Stimulated activated CD4-positive, alpha-beta T cell treated with anti-CD3 and anti-CD28 coated beads, Interleukin-15, amount 100 ng/mL, for 48 hours (primary cell): Measurements from ENCODE around the gene H1-8.
"Not testable (repeated sequence)": the region's sequence is repeated elsewhere in the genome, so short reads cannot be mapped to it uniquely, and the experiment has no call there.

Experiments
- DNase-seq, 2 donors: peaks; one replicate each; pipeline ENCODE4 v3.0.0-alpha.2; 2020; ENCODE audit warnings: low read depth in 2 of 2

H1-8 gene

DNA sequence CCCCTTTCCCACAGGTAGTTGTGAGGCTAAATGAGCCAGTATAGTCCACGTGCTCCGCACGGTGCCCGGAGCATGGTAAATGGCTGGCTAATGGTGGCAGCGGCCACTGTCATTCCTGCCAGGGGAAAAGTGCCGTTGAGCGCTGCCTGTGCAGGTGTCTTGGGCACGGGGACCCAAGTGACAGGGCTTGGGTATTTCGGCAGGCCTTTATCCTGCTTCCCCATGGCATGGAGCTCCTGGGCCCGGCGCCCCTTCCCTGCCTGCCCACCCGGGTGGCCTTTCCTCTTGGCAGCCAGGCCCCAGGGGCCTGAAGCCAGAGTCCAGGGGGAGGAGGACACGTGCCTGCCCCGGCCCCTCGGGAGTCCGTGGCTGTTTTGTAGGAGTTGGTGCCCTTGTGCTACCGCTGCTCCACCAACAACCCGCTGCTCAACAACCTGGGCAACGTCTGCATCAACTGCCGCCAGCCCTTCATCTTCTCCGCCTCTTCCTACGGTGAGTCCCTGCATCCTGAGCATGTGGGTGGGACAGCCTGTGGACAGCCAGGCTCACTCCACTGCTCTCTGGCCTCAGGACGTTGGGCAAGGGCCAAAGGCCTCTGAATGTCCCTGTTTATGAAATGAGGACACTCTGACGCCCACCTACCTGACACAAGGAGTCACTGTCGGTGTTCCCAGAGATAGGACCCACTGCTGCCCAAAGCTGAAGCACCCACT is 27.7 kb upstream of the H1-8 start:
- DNase-seq = not testable (repeated sequence)

DNA sequence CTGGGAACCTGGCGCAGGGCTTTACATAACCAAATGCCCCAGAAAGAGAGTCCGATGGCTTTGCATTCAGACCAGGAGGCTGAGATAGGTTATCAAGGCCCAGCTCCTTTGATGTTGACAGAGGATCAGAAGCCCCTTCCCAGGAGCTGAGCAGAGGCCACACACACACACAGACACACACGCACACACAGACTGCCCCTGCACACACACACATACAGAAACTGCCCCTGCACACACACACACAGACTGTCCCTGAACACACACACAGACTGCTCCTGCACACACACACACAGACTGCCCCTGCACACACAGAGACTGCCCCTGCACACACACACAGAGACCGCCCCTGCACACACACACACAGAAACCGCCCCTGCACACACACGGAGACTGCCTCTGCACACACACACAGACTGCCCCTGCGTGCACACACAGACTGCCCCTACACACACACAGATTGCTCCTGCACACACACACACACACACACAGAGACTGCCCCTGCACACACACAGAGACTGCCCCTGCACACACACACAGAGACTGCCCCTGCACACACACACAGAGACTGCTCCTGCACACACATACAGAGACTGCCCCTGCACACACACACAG is 27.0 kb upstream of the H1-8 start:
- not testable (repeated sequence) for DNase-seq

DNA sequence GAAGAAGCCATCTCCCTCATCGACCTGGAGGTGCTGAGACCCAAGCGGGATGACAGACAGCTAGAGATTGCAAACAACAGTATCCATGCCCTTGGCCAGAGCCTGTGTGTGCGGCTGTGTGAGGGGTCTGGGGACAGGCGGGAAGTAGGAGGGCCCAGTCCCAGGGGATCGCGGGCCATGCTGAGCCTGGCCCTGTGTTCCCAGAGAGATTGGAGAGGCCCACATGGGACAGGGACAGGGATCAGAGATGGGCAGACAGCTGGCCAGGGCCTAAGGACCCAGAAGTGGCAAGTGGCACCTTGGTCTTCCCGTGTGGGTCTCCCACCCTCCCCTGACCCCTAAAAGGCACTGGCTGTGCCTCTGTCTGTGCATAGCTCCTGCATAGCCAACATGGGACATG is 25.5 kb upstream of the H1-8 start:
- DNase-seq = no peak

DNA sequence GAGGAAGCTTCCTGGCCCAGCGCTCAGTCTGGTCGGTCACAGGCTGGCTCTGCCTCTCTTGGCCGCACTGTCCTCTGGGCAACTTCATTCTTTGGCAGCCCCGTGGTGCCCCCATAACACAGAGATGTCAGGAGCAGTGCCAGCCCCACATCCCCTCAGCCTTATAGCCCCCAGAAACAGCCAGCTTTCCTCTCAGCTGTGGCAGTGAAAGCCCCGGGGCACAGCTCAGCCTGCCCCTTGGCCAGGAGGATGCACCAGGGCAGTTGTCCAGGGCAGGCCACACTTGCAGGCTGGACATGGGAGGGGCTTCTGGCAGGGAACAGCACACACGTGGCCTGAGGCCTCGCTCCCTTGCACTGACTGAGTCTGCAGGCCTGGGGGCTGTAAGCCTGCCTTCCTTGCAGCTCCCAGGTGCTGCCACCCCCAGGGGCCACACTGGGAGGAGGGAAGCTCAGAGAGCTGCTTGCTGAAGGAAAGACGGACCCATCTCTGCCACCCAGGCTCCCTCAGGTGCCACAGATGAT is 24.9 kb upstream of the H1-8 start:
- DNase-seq = no peak

DNA sequence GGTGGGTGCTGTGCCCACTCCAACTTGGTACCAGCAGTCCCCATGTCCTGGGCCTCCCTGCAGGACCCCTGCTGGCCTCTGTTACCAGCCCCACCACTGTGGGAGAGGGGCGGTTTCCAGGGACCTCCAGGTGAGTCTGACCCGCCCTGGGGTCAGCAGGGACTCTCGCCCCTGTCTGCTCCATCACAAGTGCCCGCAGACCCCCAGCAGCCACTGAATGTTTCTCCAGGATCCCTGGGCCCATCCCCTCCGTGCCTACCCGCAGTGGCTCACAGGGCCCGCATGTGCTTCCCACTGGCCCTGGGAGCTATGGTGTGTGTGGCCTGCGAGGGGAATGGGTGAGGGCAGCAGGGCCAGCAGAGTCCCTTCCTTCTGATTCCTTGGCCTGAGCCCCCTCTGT is 24.4 kb upstream of the H1-8 start:
- no peak for DNase-seq

DNA sequence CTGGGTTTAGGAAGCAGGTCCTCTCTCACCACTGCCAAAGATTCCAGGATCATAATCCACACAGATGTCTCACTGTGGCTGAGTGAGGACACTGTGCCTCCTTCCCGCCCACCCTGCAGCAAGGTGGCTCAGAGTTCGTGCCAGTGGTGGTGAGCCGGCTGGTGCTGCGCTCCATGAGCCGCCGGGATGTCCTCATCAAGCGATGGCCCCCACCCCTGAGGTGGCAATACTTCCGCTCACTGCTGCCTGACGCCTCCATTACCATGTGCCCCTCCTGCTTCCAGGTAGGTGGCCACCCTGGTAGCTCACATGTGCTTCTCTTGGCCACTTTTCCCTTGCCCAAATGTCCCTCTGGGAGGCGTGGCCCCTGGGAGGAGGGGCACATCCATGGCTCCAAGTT is 23.5 kb upstream of the H1-8 start:
- no peak for DNase-seq

DNA sequence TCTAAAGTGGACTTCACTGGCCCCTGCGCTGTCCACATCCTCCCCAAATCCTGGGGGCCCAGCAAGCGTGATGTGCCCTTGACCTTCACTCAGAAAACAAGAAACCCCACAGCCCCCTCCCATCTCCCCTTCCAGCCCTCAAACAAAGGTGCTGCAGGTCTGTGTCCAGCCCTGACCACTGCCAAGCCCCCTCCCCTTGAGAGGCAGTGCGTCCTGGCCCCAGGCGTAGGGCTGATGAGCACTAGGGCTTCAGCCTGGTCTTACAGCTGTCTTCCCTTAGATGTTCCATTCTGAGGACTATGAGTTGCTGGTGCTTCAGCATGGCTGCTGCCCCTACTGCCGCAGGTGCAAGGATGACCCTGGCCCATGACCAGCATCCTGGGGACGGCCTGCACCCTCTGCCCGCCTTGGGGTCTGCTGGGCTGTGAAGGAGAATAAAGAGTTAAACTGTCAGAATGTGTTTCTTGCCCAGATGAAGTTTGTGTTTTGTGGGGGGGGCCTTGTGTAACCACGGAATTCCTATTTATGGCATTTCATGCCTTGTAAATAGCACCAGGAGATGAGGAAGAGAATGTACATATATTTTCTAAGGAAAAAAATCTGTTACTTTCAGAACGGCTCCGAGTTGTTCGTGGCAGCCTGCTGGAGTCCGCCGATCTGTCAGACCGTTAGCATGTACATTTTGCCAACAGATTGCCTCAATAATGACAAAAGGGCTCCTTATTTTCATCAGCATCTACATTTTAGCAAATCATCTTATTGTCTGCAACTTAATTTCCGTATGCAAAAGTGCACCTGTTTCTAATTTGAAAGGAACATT is 22.9 kb upstream of the H1-8 start:
- DNase-seq = no peak

DNA sequence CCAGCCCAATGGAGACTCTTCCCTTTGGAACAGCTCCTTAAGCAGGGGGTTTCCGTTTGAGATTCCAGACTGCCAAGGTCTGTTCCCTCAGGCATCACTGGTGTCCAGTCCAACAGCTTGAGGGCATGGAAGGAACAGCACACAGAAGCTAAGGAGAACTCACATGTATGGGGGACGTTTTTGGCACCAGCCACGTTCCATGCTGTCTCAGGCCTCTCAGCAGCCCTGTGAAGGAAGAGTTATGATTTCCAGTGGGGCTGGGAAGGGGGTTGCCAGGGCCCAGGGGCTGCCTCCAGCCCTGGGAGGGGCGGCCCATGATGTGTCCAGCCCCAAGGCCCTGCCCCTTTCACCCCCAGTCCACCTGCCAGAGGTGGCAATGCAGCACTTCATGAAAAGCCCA is 22.0 kb upstream of the H1-8 start:
- DNase-seq = no peak

DNA sequence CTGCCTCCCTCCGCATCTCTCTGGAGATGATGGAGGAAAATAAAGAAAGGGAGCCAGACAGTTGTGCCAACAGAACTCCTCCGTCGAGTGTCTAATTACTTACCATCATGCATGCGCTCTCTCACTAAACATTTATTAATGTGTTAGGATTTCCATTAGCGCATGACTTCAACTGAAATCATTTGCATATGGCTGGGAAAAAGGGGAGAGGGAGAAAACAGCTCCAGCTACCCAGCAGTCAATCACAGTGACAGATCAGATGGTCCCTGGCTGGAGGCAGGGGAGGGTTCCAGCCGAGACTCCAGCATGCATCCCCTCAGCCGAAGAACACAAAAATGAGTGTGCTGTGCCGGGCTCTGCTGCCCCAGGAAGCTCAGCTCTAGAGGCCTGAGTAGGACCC is 21.4 kb upstream of the H1-8 start:
- DNase-seq = no peak

DNA sequence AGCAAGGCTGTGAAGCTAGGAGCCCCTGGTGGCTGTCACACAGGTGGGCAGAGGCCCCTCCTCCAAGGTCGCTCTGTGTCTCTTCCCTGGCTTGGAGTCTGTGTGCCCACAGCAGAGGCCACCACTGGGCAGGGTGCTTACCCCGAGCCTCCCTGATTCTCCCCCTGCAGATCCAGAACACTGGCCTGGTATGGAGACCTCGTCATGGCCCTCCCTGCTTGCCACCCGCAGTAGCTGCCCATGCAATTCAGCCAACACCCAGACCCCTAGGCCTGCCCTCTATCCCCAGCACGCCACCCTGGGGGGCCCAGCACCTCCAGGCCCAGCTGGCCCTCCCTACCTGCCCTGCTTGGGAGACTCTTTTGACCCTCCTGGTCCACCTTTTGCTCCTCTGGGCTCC is 20.0 kb upstream of the H1-8 start:
- DNase-seq = no peak

DNA sequence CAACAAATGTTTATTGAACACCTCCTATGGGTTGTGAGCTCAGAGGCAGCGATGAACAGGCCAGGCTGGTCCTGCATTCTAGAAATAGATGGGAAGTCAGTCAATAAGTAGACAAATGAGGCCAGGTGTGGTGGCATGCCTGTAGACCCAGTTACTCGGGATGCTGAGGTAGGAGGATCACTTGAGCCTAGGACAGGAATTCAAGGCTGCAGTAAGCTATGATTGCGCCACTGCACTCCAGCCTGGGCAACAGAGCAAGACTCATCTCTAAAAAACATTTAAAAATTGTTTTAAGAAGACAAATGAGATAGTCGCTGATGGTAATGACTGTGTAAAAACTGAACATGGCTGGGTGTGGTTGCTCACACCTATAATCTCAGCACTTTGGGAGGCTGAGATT is 18.9 kb upstream of the H1-8 start:
- no peak for DNase-seq

DNA sequence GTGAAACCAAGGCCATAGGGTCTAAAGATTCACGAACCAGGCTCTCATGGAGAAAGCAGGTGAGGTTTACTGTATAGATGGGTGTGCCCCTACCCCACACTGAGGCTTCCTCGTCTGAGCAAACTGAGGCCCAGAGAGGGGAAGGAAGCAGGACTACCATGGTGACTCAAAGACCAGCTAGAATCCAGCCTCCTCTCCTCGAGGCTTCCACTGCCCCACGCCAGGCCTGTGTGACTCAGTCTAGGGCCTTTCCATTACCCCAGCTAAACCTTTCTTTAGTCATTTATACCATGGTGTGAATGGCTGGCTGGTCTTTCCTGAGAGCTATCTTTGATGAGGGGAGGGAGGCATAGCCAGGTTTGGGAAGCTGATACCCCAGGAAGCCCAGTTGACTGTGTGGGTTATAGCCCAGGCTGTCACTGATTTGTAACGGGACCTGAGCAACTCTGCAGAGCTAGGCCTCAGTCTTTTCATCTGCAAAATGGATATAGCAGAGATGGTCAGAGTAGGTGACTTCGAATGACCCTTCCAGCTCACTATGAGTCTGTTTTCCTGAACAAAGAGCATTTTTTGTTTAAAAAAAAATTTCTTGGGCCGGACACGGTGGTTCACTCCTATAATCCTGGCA is 17.5 kb upstream of the H1-8 start:
- no peak for DNase-seq

DNA sequence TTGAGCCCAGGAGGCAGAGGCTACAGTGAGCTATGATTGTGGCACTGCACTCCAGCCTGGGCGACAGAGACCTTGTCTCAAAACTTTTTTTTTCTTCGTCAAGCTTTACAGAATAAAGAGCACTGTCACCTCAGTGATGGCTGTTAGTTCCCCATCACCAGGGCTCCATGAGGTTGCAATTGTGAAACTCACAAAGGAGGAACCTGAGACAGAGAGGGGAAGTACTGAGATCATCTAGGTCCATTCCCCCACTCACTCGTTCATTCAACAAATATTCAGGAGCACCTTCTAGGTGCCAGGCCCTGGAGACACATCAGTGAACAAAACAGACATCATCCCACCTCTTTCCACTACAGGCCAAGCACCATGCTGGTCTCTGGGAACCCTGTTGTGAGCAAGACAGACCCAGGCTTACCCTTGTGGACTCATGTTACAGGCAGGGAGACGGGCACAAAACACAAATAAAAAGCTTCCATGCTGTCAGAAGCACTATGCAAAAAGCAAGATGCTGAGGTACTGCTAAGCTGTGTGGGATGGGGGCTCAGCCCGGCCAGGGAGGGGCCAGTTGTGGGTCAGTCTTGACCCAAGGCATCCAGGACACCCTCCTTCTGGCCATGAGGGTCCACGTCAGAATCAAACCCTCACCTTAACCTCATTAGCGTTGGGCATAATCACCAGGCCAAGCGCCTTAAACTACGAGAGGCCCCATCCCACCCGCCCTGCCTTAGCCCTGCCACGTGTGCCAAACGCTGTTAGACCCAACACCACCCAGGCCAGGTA is 16.7 kb upstream of the H1-8 start:
- DNase-seq = no peak

DNA sequence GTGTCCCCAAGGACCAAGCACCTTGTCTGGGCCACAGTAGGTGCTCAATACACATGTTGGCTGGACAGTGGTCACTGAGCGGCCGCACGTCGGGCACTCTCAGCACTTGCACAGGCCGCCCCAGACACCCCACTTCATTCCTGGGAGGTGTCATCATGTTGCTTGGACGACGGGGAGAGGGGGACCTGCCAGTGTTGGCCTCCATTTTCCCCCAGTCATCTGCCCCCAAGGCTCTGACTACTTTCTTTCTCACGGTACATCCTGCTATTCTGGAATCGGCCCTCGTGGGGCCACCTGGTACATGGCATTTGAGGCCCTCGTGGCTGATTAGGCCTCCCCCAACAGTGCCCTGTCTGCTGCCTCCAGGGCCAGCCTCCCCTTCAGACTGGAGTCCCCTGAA is 15.7 kb upstream of the H1-8 start:
- no peak for DNase-seq

DNA sequence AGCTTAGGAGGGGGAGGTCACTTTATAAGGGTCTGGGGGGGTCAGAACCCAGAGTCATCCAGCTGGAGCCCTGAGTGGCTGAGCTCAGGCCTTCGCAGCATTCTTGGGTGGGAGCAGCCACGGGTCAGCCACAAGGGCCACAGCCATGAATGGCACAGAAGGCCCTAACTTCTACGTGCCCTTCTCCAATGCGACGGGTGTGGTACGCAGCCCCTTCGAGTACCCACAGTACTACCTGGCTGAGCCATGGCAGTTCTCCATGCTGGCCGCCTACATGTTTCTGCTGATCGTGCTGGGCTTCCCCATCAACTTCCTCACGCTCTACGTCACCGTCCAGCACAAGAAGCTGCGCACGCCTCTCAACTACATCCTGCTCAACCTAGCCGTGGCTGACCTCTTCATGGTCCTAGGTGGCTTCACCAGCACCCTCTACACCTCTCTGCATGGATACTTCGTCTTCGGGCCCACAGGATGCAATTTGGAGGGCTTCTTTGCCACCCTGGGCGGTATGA is 14.3 kb upstream of the H1-8 start, which contains the start of gene RHO:
Gene RHO, plus strand, starts transcription at position 51 of the 512 bp plus-strand sequence. Its CDS starts 95 bp downstream, at position 146.
- DNase-seq = no peak

DNA sequence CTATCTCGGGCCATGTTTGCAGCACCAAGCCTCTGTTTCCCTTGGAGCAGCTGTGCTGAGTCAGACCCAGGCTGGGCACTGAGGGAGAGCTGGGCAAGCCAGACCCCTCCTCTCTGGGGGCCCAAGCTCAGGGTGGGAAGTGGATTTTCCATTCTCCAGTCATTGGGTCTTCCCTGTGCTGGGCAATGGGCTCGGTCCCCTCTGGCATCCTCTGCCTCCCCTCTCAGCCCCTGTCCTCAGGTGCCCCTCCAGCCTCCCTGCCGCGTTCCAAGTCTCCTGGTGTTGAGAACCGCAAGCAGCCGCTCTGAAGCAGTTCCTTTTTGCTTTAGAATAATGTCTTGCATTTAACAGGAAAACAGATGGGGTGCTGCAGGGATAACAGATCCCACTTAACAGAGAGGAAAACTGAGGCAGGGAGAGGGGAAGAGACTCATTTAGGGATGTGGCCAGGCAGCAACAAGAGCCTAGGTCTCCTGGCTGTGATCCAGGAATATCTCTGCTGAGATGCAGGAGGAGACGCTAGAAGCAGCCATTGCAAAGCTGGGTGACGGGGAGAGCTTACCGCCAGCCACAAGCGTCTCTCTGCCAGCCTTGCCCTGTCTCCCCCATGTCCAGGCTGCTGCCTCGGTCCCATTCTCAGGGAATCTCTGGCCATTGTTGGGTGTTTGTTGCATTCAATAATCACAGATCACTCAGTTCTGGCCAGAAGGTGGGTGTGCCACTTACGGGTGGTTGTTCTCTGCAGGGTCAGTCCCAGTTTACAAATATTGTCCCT is 13.4 kb upstream of the H1-8 start:
- DNase-seq = no peak

DNA sequence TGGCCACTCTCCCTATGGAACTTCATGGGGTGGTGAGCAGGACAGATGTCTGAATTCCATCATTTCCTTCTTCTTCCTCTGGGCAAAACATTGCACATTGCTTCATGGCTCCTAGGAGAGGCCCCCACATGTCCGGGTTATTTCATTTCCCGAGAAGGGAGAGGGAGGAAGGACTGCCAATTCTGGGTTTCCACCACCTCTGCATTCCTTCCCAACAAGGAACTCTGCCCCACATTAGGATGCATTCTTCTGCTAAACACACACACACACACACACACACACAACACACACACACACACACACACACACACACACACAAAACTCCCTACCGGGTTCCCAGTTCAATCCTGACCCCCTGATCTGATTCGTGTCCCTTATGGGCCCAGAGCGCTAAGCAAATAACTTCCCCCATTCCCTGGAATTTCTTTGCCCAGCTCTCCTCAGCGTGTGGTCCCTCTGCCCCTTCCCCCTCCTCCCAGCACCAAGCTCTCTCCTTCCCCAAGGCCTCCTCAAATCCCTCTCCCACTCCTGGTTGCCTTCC is 12.7 kb upstream of the H1-8 start:
- DNase-seq = no peak

DNA sequence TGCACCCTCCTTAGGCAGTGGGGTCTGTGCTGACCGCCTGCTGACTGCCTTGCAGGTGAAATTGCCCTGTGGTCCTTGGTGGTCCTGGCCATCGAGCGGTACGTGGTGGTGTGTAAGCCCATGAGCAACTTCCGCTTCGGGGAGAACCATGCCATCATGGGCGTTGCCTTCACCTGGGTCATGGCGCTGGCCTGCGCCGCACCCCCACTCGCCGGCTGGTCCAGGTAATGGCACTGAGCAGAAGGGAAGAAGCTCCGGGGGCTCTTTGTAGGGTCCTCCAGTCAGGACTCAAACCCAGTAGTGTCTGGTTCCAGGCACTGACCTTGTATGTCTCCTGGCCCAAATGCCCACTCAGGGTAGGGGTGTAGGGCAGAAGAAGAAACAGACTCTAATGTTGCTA is 12.2 kb upstream of the H1-8 start:
- DNase-seq = no peak

DNA sequence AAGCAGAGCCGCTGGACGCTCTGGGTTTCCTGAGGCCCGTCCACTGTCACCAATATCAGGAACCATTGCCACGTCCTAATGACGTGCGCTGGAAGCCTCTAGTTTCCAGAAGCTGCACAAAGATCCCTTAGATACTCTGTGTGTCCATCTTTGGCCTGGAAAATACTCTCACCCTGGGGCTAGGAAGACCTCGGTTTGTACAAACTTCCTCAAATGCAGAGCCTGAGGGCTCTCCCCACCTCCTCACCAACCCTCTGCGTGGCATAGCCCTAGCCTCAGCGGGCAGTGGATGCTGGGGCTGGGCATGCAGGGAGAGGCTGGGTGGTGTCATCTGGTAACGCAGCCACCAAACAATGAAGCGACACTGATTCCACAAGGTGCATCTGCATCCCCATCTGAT is 11.3 kb upstream of the H1-8 start:
- DNase-seq = no peak

DNA sequence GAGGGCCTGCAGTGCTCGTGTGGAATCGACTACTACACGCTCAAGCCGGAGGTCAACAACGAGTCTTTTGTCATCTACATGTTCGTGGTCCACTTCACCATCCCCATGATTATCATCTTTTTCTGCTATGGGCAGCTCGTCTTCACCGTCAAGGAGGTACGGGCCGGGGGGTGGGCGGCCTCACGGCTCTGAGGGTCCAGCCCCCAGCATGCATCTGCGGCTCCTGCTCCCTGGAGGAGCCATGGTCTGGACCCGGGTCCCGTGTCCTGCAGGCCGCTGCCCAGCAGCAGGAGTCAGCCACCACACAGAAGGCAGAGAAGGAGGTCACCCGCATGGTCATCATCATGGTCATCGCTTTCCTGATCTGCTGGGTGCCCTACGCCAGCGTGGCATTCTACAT is 10.7 kb upstream of the H1-8 start:
- no peak for DNase-seq
